Stimulated activated CD8-positive, alpha-beta memory T cell treated with anti-CD3 and anti-CD28 coated beads, Interleukin-2, amount 100 ng/mL, for 48 hours (primary cell): Measurements from ENCODE around the gene IRF6.
"Not testable (repeated sequence)": the region's sequence is repeated elsewhere in the genome, so short reads cannot be mapped to it uniquely, and the experiment has no call there.

Experiments
- DNase-seq, 2 donors: peaks; one replicate each; pipeline ENCODE4 v3.0.0-alpha.2; 2020; ENCODE audit warnings: low read depth in 2 of 2

Gene IRF6

DNA sequence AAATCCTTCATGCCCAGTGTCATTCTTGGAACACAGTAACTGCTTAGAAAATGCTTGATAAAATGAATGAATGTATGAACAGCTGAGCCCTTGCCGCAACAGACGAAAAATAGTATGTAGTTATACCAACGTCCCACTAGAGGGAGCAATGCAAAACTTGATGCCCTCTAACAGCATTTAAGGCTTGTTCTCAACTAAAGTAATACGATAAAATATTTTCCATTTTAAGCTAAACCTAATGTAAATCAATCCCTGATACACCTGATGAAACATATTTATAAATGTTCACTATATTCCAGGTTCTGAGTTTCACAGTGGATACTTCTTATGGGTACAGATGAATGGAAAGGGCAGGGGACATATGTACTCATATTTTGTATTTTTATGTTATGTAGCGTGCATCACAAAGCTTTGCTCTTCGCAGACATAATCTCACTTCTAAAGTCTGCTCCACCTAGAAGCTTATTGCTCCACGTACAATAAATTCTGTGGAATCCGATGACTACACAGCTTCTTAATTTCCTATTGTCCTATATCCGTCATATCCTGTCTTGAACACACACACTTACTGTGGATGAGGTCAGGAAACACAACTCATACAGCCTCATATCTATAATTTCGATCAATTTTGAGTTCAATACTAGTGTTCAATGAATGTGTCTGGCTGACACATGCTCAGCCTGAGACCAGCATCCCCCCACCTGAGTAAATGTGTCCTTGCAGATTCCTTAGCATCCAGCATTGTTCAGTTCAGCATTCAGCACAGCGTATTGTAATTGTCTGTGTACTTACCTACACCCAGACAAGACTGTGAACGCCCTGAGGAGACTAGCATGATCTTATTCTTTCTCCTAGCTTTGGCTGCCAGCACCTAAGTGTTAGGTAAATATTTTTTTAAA, 17.4 kb upstream of the IRF6 start:
- DNase-seq: no peak

DNA sequence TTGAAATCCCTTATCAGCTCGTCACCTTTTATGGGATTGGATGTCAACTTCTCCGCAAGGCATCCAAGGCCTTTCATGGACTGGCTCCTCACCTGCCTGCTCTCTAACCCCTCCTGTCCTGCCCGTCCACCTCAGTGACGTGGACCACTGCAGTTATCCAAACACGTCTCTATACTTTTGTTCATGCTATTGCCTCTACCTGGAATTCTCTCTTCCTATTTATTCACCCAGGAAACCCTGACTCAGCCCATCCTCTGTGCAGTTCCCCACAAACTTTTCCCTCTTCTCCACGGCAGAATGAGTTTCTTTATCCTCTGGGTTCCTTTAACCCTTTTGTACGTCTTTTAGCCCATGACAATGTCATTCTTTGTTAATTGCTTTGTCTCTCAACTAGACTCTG, 16.8 kb upstream of the IRF6 start:
- DNase-seq: no peak

DNA sequence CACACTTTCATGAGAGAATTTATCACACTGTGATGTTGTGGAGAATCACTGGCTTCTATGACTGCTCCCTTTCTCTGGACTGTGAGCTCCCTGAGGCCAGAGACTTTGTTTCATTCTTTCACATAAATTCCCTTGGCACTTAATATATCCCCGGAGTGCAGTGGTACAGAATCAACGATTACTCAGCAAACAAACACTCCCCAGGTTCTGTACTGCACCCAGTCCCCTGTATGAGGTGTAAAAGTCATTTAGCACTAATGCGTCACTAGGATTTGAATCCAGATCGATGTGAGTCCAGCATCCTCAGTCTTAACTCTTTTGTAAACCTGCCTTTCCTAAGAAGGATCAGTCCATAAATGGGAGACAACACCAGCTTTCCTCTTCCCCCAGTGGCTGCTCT, 15.0 kb upstream of the IRF6 start:
- no peak for DNase-seq

- no peak for DNase-seq
These were observed 13.1 kb upstream of the IRF6 start for GRCh38 chr1:209819058-209819457.

DNA sequence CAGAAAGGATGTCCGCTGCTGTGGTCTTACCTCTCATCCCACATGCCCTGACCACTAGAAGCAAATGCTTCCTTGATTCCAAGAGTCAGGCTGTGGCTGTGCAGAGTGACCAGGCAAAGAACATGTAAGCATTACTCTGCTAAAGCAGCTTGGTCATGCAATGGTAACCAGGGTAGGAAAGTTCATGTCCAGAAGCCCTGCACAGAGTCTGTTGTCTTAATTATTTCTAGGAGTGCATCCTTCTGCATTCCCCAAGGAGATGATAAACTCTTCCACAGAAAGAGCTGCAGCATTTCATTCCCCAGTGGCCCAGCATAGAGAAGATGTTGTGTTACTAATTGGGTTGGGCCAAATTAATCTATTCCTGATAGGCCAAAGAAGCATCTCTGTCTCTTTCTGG, 11.7 kb upstream of the IRF6 start:
- DNase-seq: no peak

DNA sequence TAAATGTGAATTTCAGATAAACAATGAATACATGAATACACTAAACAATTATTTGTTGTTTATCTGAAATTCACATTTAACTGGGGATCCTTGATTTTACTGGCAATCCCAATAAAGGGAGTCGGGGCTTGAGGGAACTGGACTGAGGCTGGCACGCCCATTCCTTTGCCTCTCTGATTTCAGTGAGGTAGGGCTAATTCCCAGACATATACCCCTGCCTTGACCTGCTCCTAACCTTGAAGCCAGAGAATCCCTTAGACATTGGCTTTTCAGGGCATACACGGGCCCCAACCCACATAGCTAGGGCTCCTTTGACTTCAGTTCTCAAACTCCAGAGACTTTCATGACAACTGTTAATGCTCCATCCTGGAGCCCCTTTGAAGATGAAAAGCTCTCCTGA, 11.0 kb upstream of the IRF6 start:
- DNase-seq: no peak

GRCh38 chr1:209815931-209816341, 10.0 kb upstream of the IRF6 start:
- DNase-seq: no peak

DNA sequence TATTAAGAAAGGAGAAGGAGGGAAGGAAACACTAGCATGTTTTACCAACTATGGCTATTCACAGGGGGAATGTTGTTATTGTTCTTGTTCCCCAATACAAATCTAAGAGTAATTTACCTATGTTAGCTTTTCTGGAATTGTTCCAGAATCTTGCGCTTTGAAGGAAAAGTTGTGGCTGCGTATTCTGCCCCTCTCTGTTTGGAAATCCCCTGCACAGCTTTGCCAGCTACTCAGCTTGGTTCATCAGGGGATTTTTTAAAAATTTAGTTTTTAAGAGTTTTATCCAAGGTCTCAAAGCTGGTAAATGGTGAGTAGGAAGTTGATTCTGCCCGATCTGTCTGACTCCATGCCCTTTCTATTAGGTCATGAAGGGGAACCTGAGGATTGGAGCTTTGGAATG, 9.5 kb upstream of the IRF6 start:
- DNase-seq: no peak

DNA sequence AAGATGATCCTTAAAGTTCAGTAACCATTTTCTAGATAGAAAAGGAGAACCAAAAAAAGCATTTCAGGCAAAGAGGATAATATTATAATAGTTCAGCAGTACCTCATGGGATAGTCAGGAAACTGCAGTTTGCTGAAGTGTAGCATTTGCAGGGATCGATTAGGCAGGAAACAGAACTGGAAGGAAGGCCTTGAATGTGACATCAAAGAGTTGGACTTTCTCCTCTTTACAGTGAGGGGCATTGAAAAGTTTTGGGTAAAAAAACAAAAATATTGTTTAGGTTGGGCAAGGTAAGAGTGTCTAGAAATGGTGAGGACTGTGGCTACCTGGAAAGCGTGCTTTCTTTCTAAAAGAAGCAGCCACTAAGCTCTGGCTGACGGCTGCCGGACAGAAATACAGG, 8.0 kb upstream of the IRF6 start:
- no peak for DNase-seq

- no peak for DNase-seq
These were observed 4.8 kb upstream of the IRF6 start for GRCh38 chr1:209810783-209811182.

GRCh38 chr1:209809611-209810010, 3.7 kb upstream of the IRF6 start:
- DNase-seq: no peak

DNA sequence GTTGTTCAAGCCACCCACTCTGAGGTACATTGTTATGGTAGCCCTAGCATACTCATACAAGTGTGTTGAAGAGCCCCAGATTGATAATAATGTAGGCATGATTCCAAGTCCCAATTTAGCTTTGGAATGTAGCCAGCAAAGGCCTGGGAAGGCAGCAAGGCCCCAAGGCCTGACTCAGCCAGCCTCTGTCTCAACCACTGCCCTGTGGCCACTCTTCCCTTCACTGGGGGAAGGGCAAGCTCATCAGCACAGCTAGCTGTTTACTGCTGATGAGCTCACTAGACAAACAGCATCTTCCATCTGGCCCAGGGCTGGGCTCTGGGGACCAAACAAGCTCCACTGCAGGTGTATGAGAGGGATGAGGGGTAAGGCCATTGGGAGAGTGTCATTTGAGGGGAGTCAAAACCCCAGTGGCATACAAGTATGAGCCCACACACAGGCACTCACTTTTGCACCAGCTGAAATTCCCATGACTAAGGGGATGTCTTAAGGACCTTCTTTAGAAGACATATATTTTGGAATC, 2.2 kb upstream of the IRF6 start:
- no peak for DNase-seq

- no peak for DNase-seq
These were observed 1.6 kb upstream of the IRF6 start for GRCh38 chr1:209807509-209807908.

DNA sequence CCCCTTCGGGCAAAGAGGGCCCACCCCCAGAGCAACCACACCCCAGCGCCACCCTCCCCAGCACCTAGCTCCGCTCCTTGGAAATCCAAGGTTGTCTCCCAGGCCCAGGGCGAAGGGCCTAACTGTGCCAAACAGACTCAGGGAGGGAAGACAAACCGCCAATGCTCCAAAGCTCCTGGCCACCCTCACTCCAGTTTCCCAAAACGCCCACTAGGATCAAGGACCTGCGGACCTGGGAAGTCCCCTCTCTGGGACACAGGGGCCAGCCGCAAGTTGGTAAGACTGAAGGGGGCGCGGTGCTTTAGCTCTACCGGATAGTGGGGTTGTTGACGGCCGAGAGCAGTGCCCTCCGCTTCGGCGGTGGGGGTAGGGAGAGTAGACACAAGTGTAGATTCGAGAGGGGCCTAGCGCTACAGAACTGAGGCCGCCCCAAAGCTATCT, 581 bp downstream of the IRF6 start:
- no peak for DNase-seq

DNA sequence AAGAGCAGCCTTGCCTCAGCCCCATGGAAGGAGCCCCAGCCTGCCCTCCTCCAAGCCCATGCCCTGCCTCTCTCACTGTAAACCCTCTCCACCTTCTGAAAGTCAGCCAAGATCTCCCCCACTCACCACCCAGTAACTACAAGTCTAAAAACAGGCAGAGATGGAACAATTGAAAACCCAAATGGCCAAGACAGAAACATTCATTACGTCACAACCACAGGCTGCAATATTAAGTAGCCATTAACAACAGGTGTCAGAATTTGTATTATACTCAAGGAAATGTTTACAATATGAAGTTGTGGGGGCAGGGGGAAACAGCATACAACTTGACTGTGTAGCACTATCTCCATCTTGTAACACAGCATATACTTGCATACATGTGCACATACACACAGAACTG, 2.4 kb downstream of the IRF6 start:
- DNase-seq: no peak

- DNase-seq: no peak
These were observed 3.2 kb downstream of the IRF6 start for GRCh38 chr1:209802780-209803152.

DNA sequence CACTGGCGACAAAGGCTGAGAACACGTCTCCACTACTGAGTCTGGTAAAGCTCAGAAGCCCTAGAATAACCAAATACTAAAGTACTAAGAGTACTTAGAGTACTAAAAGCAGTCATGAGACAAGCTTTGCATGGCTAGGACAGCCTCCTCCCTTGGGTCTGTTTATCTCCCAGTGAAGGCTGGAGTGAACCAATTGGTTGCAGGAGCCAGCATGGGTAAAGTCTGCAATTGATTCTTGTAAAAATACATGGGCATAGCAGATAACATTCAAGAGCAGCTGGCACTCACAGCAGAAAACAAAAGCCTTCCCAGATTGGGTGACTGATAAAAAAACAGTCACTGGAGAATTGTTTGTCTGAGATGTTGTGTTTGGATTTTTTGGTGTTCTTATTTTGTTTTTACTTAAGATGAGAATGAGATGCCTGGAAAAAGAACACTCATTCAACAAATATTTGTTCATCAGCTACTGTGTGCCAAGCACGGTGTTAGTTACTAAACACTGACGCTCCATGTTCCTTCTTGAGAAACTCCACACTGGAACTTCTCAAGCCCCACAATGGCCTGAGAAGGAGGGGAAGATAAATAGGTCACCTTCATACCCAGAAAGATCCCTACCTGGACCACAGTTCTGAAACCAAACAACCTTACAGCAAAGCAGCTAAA, 3.7 kb downstream of the IRF6 start:
- no peak for DNase-seq

- DNase-seq: no peak
These were observed 4.7 kb downstream of the IRF6 start for GRCh38 chr1:209800984-209801834.

GRCh38 chr1:209797978-209798639, 7.8 kb downstream of the IRF6 start:
- no peak for DNase-seq

- not testable (repeated sequence) for DNase-seq
These were observed 12.2 kb downstream of the IRF6 start for GRCh38 chr1:209793711-209794110.

GRCh38 chr1:209791920-209792319, 14.0 kb downstream of the IRF6 start:
- no peak for DNase-seq
